Measurements from ENCODE around the gene ZMYND8.

The ZMYND8 gene

DNA sequence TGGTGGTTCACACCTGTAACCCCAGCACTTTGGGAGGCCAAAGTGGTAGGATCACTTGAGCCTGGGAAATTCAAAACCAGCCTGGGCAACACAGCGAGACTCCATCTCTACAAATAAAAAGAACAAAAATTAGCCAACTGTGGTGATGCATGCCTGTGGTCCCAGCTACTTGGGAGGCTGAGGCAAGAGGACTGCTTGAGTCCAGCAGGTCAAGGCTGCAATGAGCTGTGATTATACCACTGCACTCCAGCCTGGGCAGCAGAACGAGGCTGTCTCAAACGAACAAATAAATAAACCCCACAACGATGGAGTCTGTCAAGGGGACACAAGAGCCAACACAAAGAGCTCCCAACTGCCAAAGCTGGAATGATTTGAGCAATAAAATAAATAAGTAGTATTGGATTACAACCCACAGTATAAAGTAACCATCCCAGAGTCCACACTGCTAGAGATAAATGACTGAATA lies 13.5 kb downstream of the ZMYND8 start:
- no peak for DNase-seq (ENCODE audit: insufficient read length, low spot score)
- no peak for TF ChIP-seq POLR2A (IDR thresholded peaks at IDR 0.05; ENCODE audit: low read depth, low read length)
- FAIRE-seq = no peak

DNA sequence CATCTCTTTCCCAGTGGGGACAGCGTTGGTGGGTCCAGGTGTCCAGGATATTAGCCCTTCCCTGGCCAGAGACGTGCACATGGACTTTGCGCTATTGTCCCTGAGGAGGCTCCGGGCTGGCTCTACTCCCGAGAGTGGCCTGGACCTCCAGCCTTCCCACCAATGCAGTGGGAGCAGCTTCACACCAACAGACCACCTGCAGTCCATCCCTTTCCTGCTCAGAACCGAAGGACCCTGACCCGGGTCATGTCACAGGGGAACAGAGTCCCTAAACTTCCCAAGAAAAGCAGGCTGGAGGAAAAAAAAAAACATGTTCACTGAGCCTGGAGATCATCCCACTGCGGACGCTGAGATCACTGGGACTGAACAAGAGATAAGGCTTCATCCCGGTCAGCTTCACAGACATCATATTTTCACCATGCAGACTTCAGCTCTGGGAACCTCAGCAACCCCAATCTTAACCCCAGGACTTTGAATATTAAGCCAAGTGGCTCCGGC lies 18.3 kb downstream of the ZMYND8 start:
- DNase-seq (ENCODE audit: insufficient read length, low spot score) (no peak), FAIRE-seq (no peak)
- TF ChIP-seq POLR2A (IDR thresholded peaks at IDR 0.05; ENCODE audit: low read depth, low read length) = no peak

DNA sequence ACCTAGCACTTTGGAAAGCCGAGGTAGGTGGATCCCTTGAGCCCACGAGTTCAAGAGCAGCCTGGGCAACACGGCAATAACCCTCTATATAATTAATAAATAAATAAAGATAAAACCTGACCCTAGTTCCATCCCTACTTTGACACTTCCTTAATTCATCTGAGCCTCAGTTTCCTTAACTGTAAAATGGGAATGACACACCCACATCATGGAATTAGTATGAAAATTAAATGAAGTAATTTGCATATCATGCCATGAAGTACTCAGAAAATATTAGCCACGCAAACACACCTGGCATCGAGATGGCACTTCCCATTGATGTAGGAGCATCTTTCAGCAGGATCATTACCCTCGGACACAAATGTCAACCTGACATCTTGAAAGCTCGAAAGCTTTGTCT lies 19.1 kb downstream of the ZMYND8 start:
- TF ChIP-seq POLR2A (IDR thresholded peaks at IDR 0.05; ENCODE audit: low read depth, low read length) = no peak
- FAIRE-seq = no peak
- no peak for DNase-seq (ENCODE audit: insufficient read length, low spot score)

DNA sequence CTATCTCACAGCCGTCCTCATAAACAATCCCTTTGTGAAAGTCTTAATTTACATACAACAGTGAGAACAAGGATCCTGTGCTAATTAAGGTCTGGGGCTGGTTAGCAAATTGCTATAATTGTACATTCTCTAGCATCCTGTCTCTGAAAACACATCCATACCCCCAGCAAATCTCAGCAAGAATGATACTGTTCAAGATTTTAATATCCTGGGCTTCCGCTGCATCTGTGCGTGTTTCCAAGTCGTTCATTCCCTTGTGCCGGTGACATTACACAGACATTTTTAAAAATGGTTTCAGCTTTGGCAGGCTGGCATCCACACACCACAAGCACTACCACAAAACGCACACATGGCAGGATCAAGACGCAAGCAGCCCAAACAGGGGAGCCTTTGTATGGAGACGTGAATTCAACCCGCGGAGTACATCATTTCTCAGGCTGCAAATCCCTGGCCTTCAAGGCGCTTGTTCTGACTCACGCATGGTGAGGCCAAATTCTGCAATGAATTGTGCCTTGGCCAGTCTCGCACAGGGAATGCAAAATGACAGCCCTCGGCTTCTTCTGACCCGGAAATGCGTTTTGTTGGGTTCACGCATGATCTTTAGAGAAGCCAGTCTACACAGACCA lies 20.3 kb downstream of the ZMYND8 start:
- FAIRE-seq = no peak
- TF ChIP-seq POLR2A (IDR thresholded peaks at IDR 0.05; ENCODE audit: low read depth, low read length) = no peak
- no peak for DNase-seq (ENCODE audit: insufficient read length, low spot score)

DNA sequence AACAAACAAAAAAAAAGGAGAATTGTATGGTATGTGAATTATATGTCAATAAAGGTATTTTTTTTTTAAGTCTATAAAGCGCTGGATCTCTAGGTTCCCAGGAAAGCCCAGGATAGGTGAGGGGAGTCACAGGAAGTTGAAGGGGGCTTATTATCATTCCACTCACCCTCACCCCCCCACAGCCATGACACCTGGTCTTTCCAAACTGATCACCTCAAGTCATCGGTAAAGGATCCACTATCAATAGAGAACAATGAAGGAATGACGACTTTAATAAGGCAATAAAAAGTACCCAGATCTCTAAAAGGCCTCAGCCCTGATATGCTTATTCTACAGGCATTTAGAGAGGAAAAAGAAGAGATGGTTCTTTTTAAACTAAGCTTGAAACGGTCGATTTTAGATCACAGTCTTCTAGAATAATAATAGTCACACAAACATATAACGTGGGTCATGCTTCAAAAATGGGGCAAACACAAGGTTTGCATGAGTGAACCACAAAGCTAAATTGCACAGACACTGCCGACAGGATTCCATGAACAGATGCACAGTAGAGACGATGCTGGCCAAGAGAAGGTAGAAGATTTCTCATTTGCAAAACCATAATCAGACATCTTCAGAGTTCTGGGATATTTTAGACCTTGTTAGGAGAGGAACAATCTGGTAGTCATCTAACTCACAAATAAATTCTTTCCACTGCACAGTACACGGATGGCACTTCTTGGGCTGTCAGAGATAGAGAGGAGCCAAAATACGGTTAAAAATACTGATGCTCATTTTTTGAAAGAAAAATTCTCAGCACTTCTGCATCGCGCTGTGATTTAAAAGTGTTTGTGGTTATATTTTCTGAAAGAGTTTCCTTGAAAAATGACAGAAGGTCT lies 21.0 kb downstream of the ZMYND8 start:
- TF ChIP-seq POLR2A (IDR thresholded peaks at IDR 0.05; ENCODE audit: low read depth, low read length) = no peak
- no peak for FAIRE-seq
- no peak for DNase-seq (ENCODE audit: insufficient read length, low spot score)

DNA sequence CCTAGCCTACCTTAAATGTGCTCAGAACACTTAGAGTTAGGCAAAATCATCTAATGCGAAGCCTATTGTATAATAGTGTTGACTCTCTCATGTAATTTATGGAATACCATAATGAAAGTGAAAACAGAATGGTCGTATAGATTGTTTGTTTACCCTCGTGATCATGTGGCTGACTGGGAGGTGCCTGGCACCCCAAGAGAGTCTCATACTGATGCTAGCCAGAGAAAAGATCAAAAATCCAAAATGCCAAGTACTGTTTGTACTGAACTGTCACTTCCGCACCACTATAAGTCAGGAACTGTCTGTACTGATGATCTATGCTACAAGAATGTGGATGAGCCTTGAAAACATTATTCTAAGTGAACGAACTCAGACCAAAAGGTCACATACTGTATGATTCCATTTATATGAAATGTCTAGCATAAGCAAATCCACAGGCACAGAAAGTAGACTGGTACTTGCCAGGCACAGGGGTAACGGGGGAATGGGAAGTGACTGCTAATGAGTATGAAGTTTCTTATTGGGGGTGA lies 22.4 kb downstream of the ZMYND8 start:
- TF ChIP-seq POLR2A (IDR thresholded peaks at IDR 0.05; ENCODE audit: low read depth, low read length) = no peak

DNA sequence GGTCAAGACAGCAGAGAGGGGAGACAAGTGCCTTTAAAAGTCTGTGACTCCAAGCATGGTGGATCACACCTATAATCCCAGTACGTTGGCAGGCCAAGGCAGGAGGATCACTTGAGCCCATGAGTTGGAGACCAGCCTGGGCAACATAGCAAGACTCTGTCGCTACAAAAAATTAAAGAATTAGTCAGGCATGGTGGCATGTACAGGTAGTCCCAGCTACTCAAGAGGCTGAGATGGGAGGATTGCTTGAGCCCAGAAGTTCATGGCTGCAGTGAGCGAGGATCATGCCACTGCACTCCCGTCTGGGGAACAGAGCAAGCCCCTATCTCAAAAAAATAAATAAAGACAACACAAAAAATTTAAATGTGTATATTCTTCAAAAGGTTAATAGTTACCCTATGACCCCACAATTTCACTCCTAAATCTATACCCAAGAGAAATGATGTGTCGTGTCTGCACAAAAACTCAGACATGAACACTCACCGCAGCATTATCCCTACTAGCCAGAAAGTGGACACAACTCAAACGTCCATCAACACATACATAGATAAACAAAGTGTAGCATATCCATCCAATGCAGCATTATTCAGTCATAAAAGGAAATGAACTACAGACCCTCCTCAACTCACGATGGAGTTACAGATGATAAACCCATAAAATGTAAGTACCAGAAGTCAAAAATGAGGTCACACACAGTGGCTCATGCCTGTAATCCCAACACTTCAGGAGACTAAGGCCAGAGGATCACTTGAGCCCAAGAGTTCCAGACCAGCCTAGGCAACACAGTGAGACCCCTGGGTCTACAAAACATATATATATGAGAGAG lies 23.9 kb downstream of the ZMYND8 start:
- FAIRE-seq = no peak

More for the DNA sequence above, 22.4 kb downstream of the ZMYND8 start:
- FAIRE-seq (no peak), DNase-seq (ENCODE audit: insufficient read length, low spot score) (peak; percentile 60)

DNA sequence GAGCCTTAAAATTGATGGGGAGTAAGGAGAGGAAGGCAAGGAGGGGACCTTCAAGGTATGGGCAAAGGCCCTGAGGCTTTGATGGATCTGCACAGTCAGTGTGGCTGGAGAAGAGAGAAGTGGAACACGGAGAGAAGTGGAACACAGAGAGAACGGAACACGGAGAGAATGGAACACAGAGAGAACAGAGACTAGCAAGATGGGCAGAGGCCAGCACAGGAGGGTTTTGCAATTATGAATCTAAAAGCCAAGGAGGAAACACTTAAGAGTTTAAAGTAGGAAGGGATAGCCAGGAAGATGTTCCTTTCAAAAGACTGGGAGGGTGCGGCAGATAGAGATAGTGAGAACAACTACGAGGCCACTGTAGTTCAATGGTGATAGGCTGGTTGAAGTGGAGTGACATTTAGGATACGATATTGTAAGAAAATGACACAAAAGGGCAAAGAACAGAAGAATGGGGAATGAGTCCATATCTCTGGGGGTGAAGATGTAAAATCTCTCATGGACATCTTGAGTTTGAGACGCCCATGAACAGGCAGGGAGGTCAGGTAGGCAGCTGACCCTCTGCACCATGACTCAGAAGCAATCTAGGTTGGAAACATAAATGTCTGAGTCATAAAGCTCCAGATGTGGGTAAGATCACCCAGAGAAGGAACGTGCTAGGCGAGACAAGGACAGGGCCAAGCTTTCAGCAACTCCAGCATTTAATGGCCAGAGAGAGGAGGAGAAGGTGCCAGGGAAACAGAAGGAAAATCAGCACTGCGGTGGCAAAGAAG lies 25.4 kb downstream of the ZMYND8 start:
- peak; percentile 75 for FAIRE-seq
- TF ChIP-seq POLR2A (IDR thresholded peaks at IDR 0.05; ENCODE audit: low read depth, low read length) = no peak
- DNase-seq (ENCODE audit: insufficient read length, low spot score) = peak; percentile 71

More for the DNA sequence above, 23.9 kb downstream of the ZMYND8 start:
- no peak for DNase-seq (ENCODE audit: insufficient read length, low spot score)
- no peak for TF ChIP-seq POLR2A (IDR thresholded peaks at IDR 0.05; ENCODE audit: low read depth, low read length)

DNA sequence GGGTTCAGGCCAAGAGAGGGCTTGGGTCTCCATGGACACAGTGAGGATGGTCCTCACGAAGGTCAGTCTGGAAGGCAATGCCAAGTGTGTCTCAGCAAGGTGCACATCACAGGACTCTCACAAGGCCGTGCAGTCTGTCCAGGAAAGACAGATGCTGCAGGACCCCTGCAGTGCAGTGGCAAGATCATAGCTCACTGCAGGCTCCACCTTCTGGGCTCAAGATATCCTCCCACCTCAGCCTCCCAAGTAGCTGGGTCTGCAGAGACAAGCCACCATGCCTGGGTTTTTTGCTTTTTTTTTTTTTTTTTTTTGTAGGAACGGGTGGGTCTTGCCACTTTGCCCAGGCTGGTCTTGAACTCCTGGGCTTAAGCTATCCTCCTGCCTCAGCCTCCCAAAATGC lies 26.4 kb downstream of the ZMYND8 start:
- DNase-seq (ENCODE audit: insufficient read length, low spot score) (no peak), FAIRE-seq (no peak)
- no peak for TF ChIP-seq POLR2A (IDR thresholded peaks at IDR 0.05; ENCODE audit: low read depth, low read length)

DNA sequence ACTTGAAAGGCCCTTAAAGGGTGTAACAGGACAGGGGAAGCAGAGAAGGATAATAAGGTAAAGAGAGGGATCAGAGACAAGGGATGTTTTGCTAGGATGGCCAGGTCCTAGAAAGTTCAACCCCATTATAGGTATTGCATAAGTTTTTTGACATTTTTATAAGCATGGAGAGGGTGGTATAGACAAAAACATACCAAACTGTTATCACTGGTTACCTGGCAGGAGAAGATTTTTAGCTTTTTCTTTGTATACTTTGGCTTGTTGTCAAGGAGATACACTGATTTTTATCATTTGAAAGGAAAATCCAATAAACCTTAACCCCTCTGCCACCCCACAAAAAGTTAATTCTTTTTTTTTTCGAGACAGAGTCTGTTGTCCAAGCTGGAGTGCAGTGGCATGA lies 28.4 kb downstream of the ZMYND8 start:
- TF ChIP-seq POLR2A (IDR thresholded peaks at IDR 0.05; ENCODE audit: low read depth, low read length) = no peak
- no peak for FAIRE-seq
- no peak for DNase-seq (ENCODE audit: insufficient read length, low spot score)

DNA sequence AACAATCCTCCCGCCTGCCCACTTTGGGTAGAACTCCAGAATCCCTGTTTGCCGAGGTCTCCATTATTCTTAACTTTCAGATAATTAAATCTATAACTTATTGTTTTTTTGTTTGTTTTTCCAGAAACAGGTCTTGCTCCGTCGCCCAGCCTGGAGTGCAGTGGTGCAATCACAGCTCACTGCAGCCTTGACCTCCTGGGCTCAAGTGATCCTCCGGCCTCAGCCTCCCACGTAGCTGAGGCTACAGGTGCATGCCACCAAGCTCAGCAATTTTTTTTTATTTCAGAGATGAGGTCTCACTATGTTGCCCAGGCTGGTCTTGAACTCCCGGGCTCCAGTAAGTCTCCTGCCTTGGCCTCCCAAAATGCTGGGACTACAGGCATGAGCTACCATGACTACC lies 28.8 kb downstream of the ZMYND8 start:
- no peak for TF ChIP-seq POLR2A (IDR thresholded peaks at IDR 0.05; ENCODE audit: low read depth, low read length)
- DNase-seq (ENCODE audit: insufficient read length, low spot score) (no peak), FAIRE-seq (no peak)

DNA sequence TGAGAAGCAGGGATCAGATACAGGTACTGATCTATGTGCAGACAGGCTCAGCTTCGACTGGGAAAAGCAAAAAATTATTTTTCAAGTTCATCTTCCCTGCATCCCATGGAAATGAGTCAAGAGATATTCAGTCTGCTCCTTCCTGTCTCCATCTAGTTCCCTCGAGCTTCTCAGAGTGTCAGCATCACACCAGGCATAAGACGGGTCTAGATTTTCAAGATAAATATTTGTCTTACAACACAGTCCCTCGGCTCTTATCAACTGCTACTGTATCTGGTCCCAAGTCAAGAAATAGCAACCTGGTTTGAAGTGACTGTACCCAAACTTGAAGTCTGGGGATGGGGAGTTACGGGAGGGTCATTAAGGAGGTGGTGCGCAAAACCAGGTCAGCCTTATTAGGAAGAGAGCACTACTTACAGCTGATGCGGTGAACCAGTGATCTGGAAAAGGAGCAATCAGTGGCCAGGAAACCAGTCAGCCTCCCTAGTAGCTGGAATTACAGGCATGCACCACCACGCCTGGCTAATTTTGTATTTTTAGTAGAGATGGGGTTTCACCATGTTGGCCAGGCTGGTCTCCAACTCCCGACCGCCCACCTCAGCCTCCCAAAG lies 29.7 kb downstream of the ZMYND8 start:
- FAIRE-seq (no peak), DNase-seq (ENCODE audit: insufficient read length, low spot score) (no peak)
- TF ChIP-seq POLR2A (IDR thresholded peaks at IDR 0.05; ENCODE audit: low read depth, low read length) = no peak

DNA sequence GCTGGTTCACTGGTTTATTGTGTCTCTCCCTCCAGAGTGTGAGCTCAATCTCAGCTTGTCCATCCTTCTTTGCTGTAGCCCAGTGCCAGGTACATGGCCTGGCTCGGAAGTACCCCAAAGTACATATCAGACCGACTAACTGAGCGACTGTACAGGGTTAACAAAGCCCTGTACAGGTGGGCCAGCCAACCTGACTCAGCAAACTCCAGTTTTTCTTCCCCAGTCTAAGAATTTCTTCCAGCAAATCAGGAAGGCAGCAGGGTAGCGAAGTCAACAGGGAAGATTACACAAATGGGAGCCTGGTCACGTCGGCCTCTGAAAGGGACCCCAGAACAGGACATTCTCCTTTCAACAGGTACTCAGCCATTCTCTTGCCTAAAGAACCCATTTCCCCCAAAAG lies 31.3 kb downstream of the ZMYND8 start:
- no peak for FAIRE-seq
- no peak for TF ChIP-seq POLR2A (IDR thresholded peaks at IDR 0.05; ENCODE audit: low read depth, low read length)

More for the DNA sequence above, 31.3 kb downstream of the ZMYND8 start:
- no peak for DNase-seq (ENCODE audit: insufficient read length, low spot score)

Measured in H54 (cell line).